ENCODE data around the gene SLC2A11. TPM values are rescaled to one million over a fixed set of nuclear protein-coding genes. Genes with fewer than 3 reads are reported as not detected.

The SLC2A11 gene
- total and polyA plus RNA-seq, 10 of the 15 experiments (the other 5 are each of a cell fraction or from before 2014, with no cell fraction given), result 0.98 to 18.3 (median 8.6) TPM

DNA sequence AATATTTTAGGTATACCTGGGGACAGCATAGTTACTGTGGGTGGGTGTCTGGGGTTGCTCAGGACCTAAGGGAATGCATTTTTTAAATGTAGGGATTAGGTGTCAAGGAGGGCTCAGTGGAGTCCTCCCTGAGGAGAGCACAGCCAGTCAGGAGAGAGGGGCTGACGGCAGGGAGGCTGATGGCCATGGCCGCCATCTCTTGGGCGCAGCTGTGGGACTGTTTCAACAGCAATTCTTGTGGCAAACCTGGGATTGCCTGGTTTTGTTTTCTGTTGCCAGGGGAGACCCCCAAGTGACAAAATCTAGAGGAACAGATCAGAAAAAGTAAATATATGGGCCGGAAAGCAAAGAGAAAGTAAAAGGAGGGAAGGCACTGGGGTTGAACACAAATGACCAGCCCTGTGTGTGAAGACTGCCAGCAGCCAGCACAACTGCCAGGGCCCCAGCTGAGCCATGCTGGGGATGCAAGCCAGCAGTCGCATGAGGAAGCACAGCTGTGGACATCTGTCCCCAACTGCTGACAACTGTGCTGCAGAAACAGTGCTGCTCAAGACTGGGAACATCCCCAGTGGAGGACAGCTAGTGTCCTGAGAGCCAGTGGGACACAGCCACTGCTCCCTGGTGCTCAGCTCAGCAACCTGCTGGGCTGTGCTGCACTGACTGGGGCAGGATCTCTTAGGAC lies 47.0 kb downstream of the SLC2A11 start:
- no TSS peak for BruUV-seq (replicated peaks)
- ChIA-PET POLR2A (no interaction called here), SMC1A (ENCODE audit: uncharacterized antibody, unreplicated experiment) (no interaction called here), RAD21 (ENCODE audit: unreplicated experiment) (no interaction called here), CTCF (interaction anchor here (1.3 kb wide), 1 partner anchor 41 kb away, joined by 3 read pairs; no protein-coding TSS in a partner anchor)
- H3K9me3 ChIP-seq (replicated peaks; ENCODE audit: control insufficient read depth, insufficient read depth, low read length), result no peaks in the 10 kb centered on the region
- no peak overlapping the region for H3K9ac ChIP-seq (ENCODE audit: control insufficient read depth, insufficient read depth, low read length)
- no peaks in the 10 kb centered on the region for H3K36me3 ChIP-seq (ENCODE audit: control insufficient read depth in 2 of 2, insufficient read depth in 2 of 2, low read length in 1 of 2)
- DNase-seq (ENCODE audit: low read depth, low spot score), result no peak
- no peak overlapping the region for H3K4me2 ChIP-seq (ENCODE audit: control insufficient read depth, insufficient read depth)
- intact Hi-C loops (cut with micrococcal nuclease; ENCODE audit: unreplicated experiment), result no loop called here
- no peaks in the 10 kb centered on the region for H3K4me1 ChIP-seq (ENCODE audit: control insufficient read depth, insufficient read depth, low read length)
- H4K20me1 ChIP-seq (ENCODE audit: control insufficient read depth, insufficient read depth), result no peaks in the 10 kb centered on the region
- FAIRE-seq, result no peak
- no peak overlapping the region for H3K27ac ChIP-seq (ENCODE audit: control insufficient read depth, insufficient read depth)
- 96% methylated on average over 5 of the region's 5 CpGs for WGBS (ENCODE audit: insufficient coverage, insufficient replicate concordance, low lambda C conversion rate, missing lambda C conversion rate)
- H2AFZ ChIP-seq (ENCODE audit: control insufficient read depth, low read depth, low read length), result no peak overlapping the region
- H3K79me2 ChIP-seq (ENCODE audit: control insufficient read depth, insufficient read depth, low read length), result no peaks in the 10 kb centered on the region
- H3K4me3 ChIP-seq, result no peak overlapping the region
- in situ Hi-C loops (cut with MboI), result no loop called here
- no peak for ATAC-seq
- no peaks in the 10 kb centered on the region for H3K27me3 ChIP-seq (replicated peaks in 1 of 2; ENCODE audit: control insufficient read depth in 2 of 2, insufficient read depth in 2 of 2, low read length in 1 of 2)
- TF ChIP-seq POLR2A (IDR thresholded peaks at IDR 0.05; ENCODE audit: low read depth, low read length) (no peak), BHLHE40 (IDR thresholded peaks at IDR 0.05; ENCODE audit: borderline replicate concordance in 1 of 2, low read depth in 2 of 2, low read length in 1 of 2) (no peak), NFIC (IDR thresholded peaks at IDR 0.05; ENCODE audit: low read depth, low read length) (no peak), TARDBP (IDR thresholded peaks at IDR 0.05; ENCODE audit: borderline replicate concordance) (no peak), ETV6 (conservative IDR thresholded peaks at IDR 0.05 in 1 of 2, IDR thresholded peaks at IDR 0.05 in 1 of 2; ENCODE audit: borderline replicate concordance in 1 of 2, low read depth in 1 of 2) (no peak), ELK1 (IDR thresholded peaks at IDR 0.05; ENCODE audit: low read depth, low read length) (no peak), IKZF1 (conservative IDR thresholded peaks at IDR 0.05) (no peak), SP1 (IDR thresholded peaks at IDR 0.05; ENCODE audit: low read depth, low read length) (no peak), E2F8 (IDR thresholded peaks at IDR 0.05; ENCODE audit: low read depth, partially characterized antibody) (no peak), YBX1 (IDR thresholded peaks at IDR 0.05) (no peak)
- TF ChIP-seq, protein P1, sequence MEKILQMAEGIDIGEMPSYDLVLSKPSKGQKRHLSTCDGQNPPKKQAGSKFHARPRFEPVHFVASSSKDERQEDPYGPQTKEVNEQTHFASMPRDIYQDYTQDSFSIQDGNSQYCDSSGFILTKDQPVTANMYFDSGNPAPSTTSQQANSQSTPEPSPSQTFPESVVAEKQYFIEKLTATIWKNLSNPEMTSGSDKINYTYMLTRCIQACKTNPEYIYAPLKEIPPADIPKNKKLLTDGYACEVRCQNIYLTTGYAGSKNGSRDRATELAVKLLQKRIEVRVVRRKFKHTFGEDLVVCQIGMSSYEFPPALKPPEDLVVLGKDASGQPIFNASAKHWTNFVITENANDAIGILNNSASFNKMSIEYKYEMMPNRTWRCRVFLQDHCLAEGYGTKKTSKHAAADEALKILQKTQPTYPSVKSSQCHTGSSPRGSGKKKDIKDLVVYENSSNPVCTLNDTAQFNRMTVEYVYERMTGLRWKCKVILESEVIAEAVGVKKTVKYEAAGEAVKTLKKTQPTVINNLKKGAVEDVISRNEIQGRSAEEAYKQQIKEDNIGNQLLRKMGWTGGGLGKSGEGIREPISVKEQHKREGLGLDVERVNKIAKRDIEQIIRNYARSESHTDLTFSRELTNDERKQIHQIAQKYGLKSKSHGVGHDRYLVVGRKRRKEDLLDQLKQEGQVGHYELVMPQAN (conservative IDR thresholded peaks at IDR 0.05), result no peak
- TF ChIP-seq, protein P2, sequence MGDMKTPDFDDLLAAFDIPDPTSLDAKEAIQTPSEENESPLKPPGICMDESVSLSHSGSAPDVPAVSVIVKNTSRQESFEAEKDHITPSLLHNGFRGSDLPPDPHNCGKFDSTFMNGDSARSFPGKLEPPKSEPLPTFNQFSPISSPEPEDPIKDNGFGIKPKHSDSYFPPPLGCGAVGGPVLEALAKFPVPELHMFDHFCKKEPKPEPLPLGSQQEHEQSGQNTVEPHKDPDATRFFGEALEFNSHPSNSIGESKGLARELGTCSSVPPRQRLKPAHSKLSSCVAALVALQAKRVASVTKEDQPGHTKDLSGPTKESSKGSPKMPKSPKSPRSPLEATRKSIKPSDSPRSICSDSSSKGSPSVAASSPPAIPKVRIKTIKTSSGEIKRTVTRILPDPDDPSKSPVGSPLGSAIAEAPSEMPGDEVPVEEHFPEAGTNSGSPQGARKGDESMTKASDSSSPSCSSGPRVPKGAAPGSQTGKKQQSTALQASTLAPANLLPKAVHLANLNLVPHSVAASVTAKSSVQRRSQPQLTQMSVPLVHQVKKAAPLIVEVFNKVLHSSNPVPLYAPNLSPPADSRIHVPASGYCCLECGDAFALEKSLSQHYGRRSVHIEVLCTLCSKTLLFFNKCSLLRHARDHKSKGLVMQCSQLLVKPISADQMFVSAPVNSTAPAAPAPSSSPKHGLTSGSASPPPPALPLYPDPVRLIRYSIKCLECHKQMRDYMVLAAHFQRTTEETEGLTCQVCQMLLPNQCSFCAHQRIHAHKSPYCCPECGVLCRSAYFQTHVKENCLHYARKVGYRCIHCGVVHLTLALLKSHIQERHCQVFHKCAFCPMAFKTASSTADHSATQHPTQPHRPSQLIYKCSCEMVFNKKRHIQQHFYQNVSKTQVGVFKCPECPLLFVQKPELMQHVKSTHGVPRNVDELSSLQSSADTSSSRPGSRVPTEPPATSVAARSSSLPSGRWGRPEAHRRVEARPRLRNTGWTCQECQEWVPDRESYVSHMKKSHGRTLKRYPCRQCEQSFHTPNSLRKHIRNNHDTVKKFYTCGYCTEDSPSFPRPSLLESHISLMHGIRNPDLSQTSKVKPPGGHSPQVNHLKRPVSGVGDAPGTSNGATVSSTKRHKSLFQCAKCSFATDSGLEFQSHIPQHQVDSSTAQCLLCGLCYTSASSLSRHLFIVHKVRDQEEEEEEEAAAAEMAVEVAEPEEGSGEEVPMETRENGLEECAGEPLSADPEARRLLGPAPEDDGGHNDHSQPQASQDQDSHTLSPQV (IDR thresholded peaks at IDR 0.05), result no peak

All from GM12878 (cell line).